K562 (cell line): ENCODE results near the gene GJB6. TPM values are rescaled to one million over a fixed set of nuclear protein-coding genes. Genes with fewer than 3 reads are reported as not detected.
A peak's percentile ranks its signal among the peaks of the same experiment; 100 is the strongest.

Source experiments
- ATAC-seq: fragments of 200-7000 bp; cut with Tn5 transposase; 3 replicates; pipeline ENCODE4 v1.9.1; 2020; ENCODE audit warnings: moderate library complexity
- BruUV-seq: library from RNA; stranded (reverse); fragments of 400-500 nt; replicated peaks from 2 replicates; lab custom pipeline; 2021; lab: Mats Ljungman, UMichigan
- CTCF ChIA-PET: fragments of 300-600 bp; formaldehyde crosslinking; extraction: SDS; loops from one replicate; lab custom pipeline; 2021; ENCODE audit warnings: low intra/inter-chr PET ratio; lab: Yijun Ruan, JAX
- POLR2A ChIA-PET: fragments of 300-600, 350-650 bp; sonication (Branson Sonifier 250); formaldehyde crosslinking; extraction: SDS; loops from one replicate; lab custom pipeline; 2021; ENCODE audit warnings: antibody characterized with exemption, inconsistent platforms; lab: Yijun Ruan, JAX
- DNase-seq, 4 experiments: peaks; one replicate each; pipeline versions ENCODE4 v3.0.0 to v3.0.0-alpha.2; 2011 to 2018; ENCODE audit warnings: low spot score in 3 of 4, mixed read lengths in 3 of 4; ENCODE audit errors: extremely low read depth in 1 of 4
- FAIRE-seq: peaks from 2 replicates; lab custom pipeline; 2011; peaks lifted over from hg19 to GRCh38; lab: Jason Lieb, UNC
- H2AFZ ChIP-seq: 2 replicates; pipeline ENCODE4 v1.6.0; 2011; ENCODE audit warnings: low read depth, low read length, control low read depth, inconsistent platforms
- H3K27ac ChIP-seq: fragments of 200-600 bp; 3 replicates; pipeline ENCODE4 v1.8.0; 2011; ENCODE audit warnings: low read depth, mild to moderate bottlenecking, control low read depth, inconsistent platforms, low read length, moderate library complexity, mixed read lengths; ENCODE audit errors: extremely low read depth
- H3K27me3 ChIP-seq, 2 experiments: fragments of 300-600 bp in 1 of 2; 2 replicates in 1 of 2; 3 replicates in 1 of 2; pipeline versions ENCODE4 v1.6.0 to v1.8.0; 2011; ENCODE audit warnings: inconsistent platforms in 2 of 2, low read length in 2 of 2, mild to moderate bottlenecking in 1 of 2, mixed read lengths in 1 of 2, moderate library complexity in 1 of 2; ENCODE audit not compliant: control insufficient read depth in 2 of 2, insufficient read depth in 2 of 2
- H3K36me3 ChIP-seq: fragments of 300-600 bp; 3 replicates; pipeline ENCODE4 v1.8.0; 2011; ENCODE audit warnings: mild to moderate bottlenecking, low read length, inconsistent platforms; ENCODE audit not compliant: control insufficient read depth, insufficient read depth
- H3K4me1 ChIP-seq, 2 experiments: fragments of 200-600 bp in 1 of 2; replicated peaks in 1 of 2; 2 replicates in 1 of 2; 3 replicates in 1 of 2; pipeline versions ENCODE4 v1.5.1 to v1.8.0; 2011; ENCODE audit warnings: inconsistent platforms in 2 of 2, low read length in 2 of 2, mild to moderate bottlenecking in 1 of 2, mixed read lengths in 1 of 2, moderate library complexity in 1 of 2; ENCODE audit not compliant: control insufficient read depth in 2 of 2, insufficient read depth in 2 of 2
- H3K4me2 ChIP-seq: 2 replicates; pipeline ENCODE4 v1.6.1; 2011; ENCODE audit warnings: low read length, control low read depth, inconsistent platforms, mixed read lengths; ENCODE audit not compliant: insufficient read depth
- H3K4me3 ChIP-seq: fragments of 200-600 bp; sonication (generic), shearing (Covaris generic); 2 replicates; pipeline ENCODE4 v1.5.1; 2016; ENCODE audit warnings: control low read depth, inconsistent platforms
- H3K79me2 ChIP-seq: fragments of 200-600 bp; 3 replicates; pipeline ENCODE4 v1.8.0; 2011; ENCODE audit warnings: low read length, inconsistent platforms; ENCODE audit not compliant: control insufficient read depth, insufficient read depth
- H3K9ac ChIP-seq, 2 experiments: 2 replicates each; pipeline versions ENCODE4 v1.6.0 to v1.6.1; 2011; ENCODE audit warnings: low read depth in 2 of 2, low read length in 2 of 2, control low read depth in 1 of 2, inconsistent platforms in 1 of 2, mild to moderate bottlenecking in 1 of 2, mixed read lengths in 1 of 2; ENCODE audit not compliant: insufficient read depth in 1 of 2
- H3K9me1 ChIP-seq: one replicate; pipeline ENCODE4 v1.6.0; 2011; ENCODE audit warnings: inconsistent platforms, mild to moderate bottlenecking, low read length, moderate library complexity; ENCODE audit not compliant: control insufficient read depth, insufficient read depth
- H3K9me3 ChIP-seq: replicated peaks from 2 replicates; pipeline ENCODE4 v1.5.1; 2011; ENCODE audit warnings: low read depth, low read length, inconsistent platforms; ENCODE audit not compliant: control insufficient read depth, insufficient read depth
- H4K20me1 ChIP-seq: replicated peaks from 2 replicates; pipeline ENCODE4 v1.6.1; 2011; ENCODE audit warnings: low read length, inconsistent platforms, mixed read lengths; ENCODE audit not compliant: control insufficient read depth, insufficient read depth
- E4F1 ChIP-seq: fragments of 250-450 bp; sonication (Bioruptor Pico); IDR thresholded peaks from 2 replicates; pipeline ENCODE4 v1.5.0; 2021; ENCODE audit warnings: mild to moderate bottlenecking, borderline replicate concordance
- EGR1 ChIP-seq: fragments of 450-650 bp; conservative IDR thresholded peaks from 2 replicates; pipeline ENCODE4 v1.6.1; 2017; ENCODE audit warnings: mild to moderate bottlenecking
- WGBS: fragments of 100-300 bp; shearing (Covaris generic); methylation state at CpG from one replicate; pipeline ENCODE4 v1.1.6; 2016; ENCODE audit warnings: low coverage, mixed read lengths; ENCODE audit not compliant: insufficient coverage; ENCODE audit errors: missing lambda C conversion rate; 5-methylcytosine and 5-hydroxymethylcytosine counted together
- in situ Hi-C: fragments of 300-500 bp; cut with MboI; formaldehyde crosslinking; loops from 4 replicates; pipeline ENCODE4 v1.15.0; 2018; ENCODE audit warnings: inconsistent platforms, mixed read lengths
- intact Hi-C: fragments of 100-400 bp; cut with micrococcal nuclease; formaldehyde crosslinking; loops from 2 replicates; pipeline ENCODE4 v1.14.2; 2022
- polyA plus RNA-seq, 8 experiments: library from polyadenylated mRNA; depleted of rRNA in 4 of 8; stranded (reverse) in 5 of 8; unstranded in 3 of 8; fragments of >200 nt; fragmentation: Nextera tagmentation in 2 of 8; fragmentation: Illumina TruSeq in 1 of 8; extraction: Ambion mirVana in 2 of 8; extraction: Trizol in 1 of 8; gene quantifications; 2 replicates each; pipeline versions ENCODE4 v1.2.1 to v1.2.3, GENCODE V29; 2011 to 2014; ENCODE audit warnings: inconsistent platforms in 1 of 8, missing spikeins in 1 of 8
- total RNA-seq, 7 experiments: library from RNA; depleted of rRNA in 6 of 7; stranded (reverse); fragments of >200 nt in 6 of 7; fragmentation: Illumina TruSeq in 2 of 7; extraction: Trizol in 2 of 7; gene quantifications; 2 replicates each; pipeline versions ENCODE4 v1.2.1 to v1.2.3, GENCODE V29; 2011 to 2021; ENCODE audit warnings: low replicate concordance in 1 of 7

GJB6 gene
- total and polyA plus RNA-seq, 9 of the 15 experiments (the other 6 are each of a cell fraction or from before 2014, with no cell fraction given) = not detected

GRCh38 chr13:20173116-20173746 is 58.9 kb downstream of the GJB6 start:
- DNase-seq (no peak), FAIRE-seq (no peak), ATAC-seq (no peak)
- Histone ChIP-seq H3K9me1 (no peaks in the 10 kb centered on the region), H3K4me3 (no peak overlapping the region), H3K36me3 (no peaks in the 10 kb centered on the region), H2AFZ (no peak overlapping the region), H4K20me1 (no peaks in the 10 kb centered on the region), H3K9me3 (no peaks in the 10 kb centered on the region), H3K79me2 (no peaks in the 10 kb centered on the region), H3K9ac (no peak overlapping the region), H3K27ac (no peak overlapping the region), H3K27me3 (peaks cover 10 to 53% of the 10 kb centered on the region in 2 experiments; a peak in 4 of 5 replicates), H3K4me2 (no peak overlapping the region), H3K4me1 (peaks cover 0 to 5% of the 10 kb centered on the region in 2 experiments; a peak in 2 of 5 replicates)
- POLR2A ChIA-PET = interaction anchor here (1.0 kb wide), 1 partner anchor 22 kb away, joined by 3 read pairs; no protein-coding TSS in a partner anchor
- intact Hi-C loops (no loop called here), in situ Hi-C loops (no loop called here)
- WGBS = 2% methylated on average over 6 of the region's 8 CpGs
- BruUV-seq = no TSS peak
- TF ChIP-seq EGR1 (peak; percentile 61), E4F1 (no peak)
- CTCF ChIA-PET = no interaction called here

Other genes with a start within 250 kb of the GJB6 start
- not detected in 2 replicates for gene GJA3, start 71.3 kb downstream of the GJB6 start, total RNA-seq (2014; rRNA removed)
- 0.04 TPM in 1 of 2 replicates, not detected in the other for gene GJA3, start 71.3 kb downstream of the GJB6 start, total RNA-seq (2014; rRNA removed; fragmentation: Illumina TruSeq; extraction: Trizol)
- gene GJA3, start 71.3 kb downstream of the GJB6 start, total RNA-seq (2015; rRNA removed; fragmentation: Illumina TruSeq; extraction: Trizol) = 0.04 TPM in 1 of 2 replicates, not detected in the other
- gene GJA3, start 71.3 kb downstream of the GJB6 start, total RNA-seq (2021) = 0.02 and 0.04 TPM in 2 replicates
- 0.03 and 0.13 TPM in 2 replicates for gene GJA3, start 71.3 kb downstream of the GJB6 start, polyA plus RNA-seq (2011; rRNA removed)
- 0.03 TPM in 2 replicates for gene GJA3, start 71.3 kb downstream of the GJB6 start, polyA plus RNA-seq (2014; fragmentation: Illumina TruSeq; extraction: Trizol)
- not detected for gene GJA3, start 71.3 kb downstream of the GJB6 start, polyA plus RNA-seq (2014; fragmentation: Nextera tagmentation; extraction: Ambion mirVana)
- not detected in 2 replicates for gene GJA3, start 71.3 kb downstream of the GJB6 start, polyA plus RNA-seq (2014; rRNA removed)
- gene GJB2, start 39.4 kb downstream of the GJB6 start, total RNA-seq (2014; rRNA removed) = not detected in 2 replicates
- not detected in 2 replicates for gene GJB2, start 39.4 kb downstream of the GJB6 start, total RNA-seq (2014; rRNA removed; fragmentation: Illumina TruSeq; extraction: Trizol)
- not detected in 2 replicates for gene GJB2, start 39.4 kb downstream of the GJB6 start, total RNA-seq (2015; rRNA removed; fragmentation: Illumina TruSeq; extraction: Trizol)
- 0.07 TPM in 1 of 2 replicates, not detected in the other for gene GJB2, start 39.4 kb downstream of the GJB6 start, total RNA-seq (2021)
- not detected in 2 replicates for gene GJB2, start 39.4 kb downstream of the GJB6 start, polyA plus RNA-seq (2011; rRNA removed)
- gene GJB2, start 39.4 kb downstream of the GJB6 start, polyA plus RNA-seq (2014; fragmentation: Illumina TruSeq; extraction: Trizol) = not detected in 2 replicates
- not detected for gene GJB2, start 39.4 kb downstream of the GJB6 start, polyA plus RNA-seq (2014; fragmentation: Nextera tagmentation; extraction: Ambion mirVana)
- not detected in 2 replicates for gene GJB2, start 39.4 kb downstream of the GJB6 start, polyA plus RNA-seq (2014; rRNA removed)